HAP-1 (cell line): ENCODE results near the gene CLTRN.

ENCODE experiments used
- DNase-seq, 2 experiments: peaks; one replicate each; pipeline ENCODE4 v3.0.0-alpha.2; 2016 to 2020; ENCODE audit warnings: low spot score in 2 of 2
- H3K27me3 ChIP-seq: fragments of 250-450 bp; sonication (Bioruptor Pico); 2 replicates; pipeline ENCODE4 v1.5.1; 2020; ENCODE audit warnings: low read depth, mild to moderate bottlenecking, moderate library complexity
- H3K36me3 ChIP-seq: fragments of 250-450 bp; sonication (Bioruptor Pico); replicated peaks from 2 replicates; pipeline ENCODE4 v1.5.1; 2020; ENCODE audit warnings: mild to moderate bottlenecking
- H3K4me1 ChIP-seq: fragments of 250-450 bp; sonication (Bioruptor Pico); 2 replicates; pipeline ENCODE4 v1.5.1; 2020; ENCODE audit warnings: mild to moderate bottlenecking
- H3K4me3 ChIP-seq: fragments of 250-450 bp; sonication (Bioruptor Pico); 2 replicates; pipeline ENCODE4 v1.5.1; 2020; ENCODE audit warnings: mild to moderate bottlenecking, moderate library complexity
- H3K9me3 ChIP-seq: fragments of 250-450 bp; sonication (Bioruptor Pico); 2 replicates; pipeline ENCODE4 v1.5.1; 2020; ENCODE audit warnings: mild to moderate bottlenecking, moderate library complexity
- in situ Hi-C: fragments of 300-500 bp; cut with MboI; formaldehyde crosslinking; loops from 3 replicates; pipeline ENCODE4 v1.14.3; 2020; ENCODE audit warnings: low sequenced_read_pairs, inconsistent platforms, mixed read lengths

Gene CLTRN

GRCh38 chrX:15598026-15598425 is 66.6 kb downstream of the CLTRN start:
- DNase-seq: no peak
- H3K4me3 ChIP-seq: no peak overlapping the region

GRCh38 chrX:15594371-15594770 is 70.2 kb downstream of the CLTRN start:
- Histone ChIP-seq H3K9me3 (no peaks in the 10 kb centered on the region), H3K4me3 (no peak overlapping the region), H3K36me3 (no peaks in the 10 kb centered on the region), H3K27me3 (peaks cover 34% of the 10 kb centered on the region), H3K4me1 (no peaks in the 10 kb centered on the region)
- DNase-seq: no peak
- in situ Hi-C loops: no loop called here

More at GRCh38 chrX:15598026-15598425, 66.6 kb downstream of the CLTRN start:
- no peaks in the 10 kb centered on the region for H3K4me1 ChIP-seq
- H3K36me3 ChIP-seq: no peaks in the 10 kb centered on the region
- in situ Hi-C loops: no loop called here
- H3K9me3 ChIP-seq: no peaks in the 10 kb centered on the region
- peaks cover 13% of the 10 kb centered on the region for H3K27me3 ChIP-seq

GRCh38 chrX:15579778-15580747 is 84.5 kb downstream of the CLTRN start:
- no peaks in the 10 kb centered on the region for H3K27me3 ChIP-seq
- no peak for DNase-seq
- in situ Hi-C loops: no loop called here
- no peaks in the 10 kb centered on the region; the same call in 1 of the 2 replicates for H3K4me1 ChIP-seq
- H3K36me3 ChIP-seq: no peaks in the 10 kb centered on the region
- no peaks in the 10 kb centered on the region for H3K9me3 ChIP-seq
- no peak overlapping the region for H3K4me3 ChIP-seq
